Gastrocnemius medialis (tissue), 4 donors: Measurements from ENCODE around the gene HCFC1. TPM values are rescaled to one million over a fixed set of nuclear protein-coding genes. Genes with fewer than 3 reads are reported as not detected.

ENCODE experiments used
- ATAC-seq, 2 donors: fragments of 150-250 bp; one replicate each; pipeline ENCODE4 v1.9.1; 2016
- DNase-seq, 2 donors: peaks; one replicate each; pipeline ENCODE4 v3.0.0-alpha.2; 2019
- H3K27ac ChIP-seq, 4 donors: fragments of 200-600 bp; sonication (generic); 1 replicate in 1 of 4; 2 replicates in 3 of 4; pipeline ENCODE4 v1.5.1; 2016 to 2018; ENCODE audit warnings: mild to moderate bottlenecking in 2 of 4, moderate library complexity in 1 of 4
- H3K27me3 ChIP-seq, 3 donors: fragments of 200-600 bp; sonication (generic) in 2 of 3; 1 replicate in 1 of 3; 2 replicates in 2 of 3; pipeline versions ENCODE4 v1.5.1 to v1.6.0; 2016 to 2019; ENCODE audit warnings: mild to moderate bottlenecking in 1 of 3, moderate library complexity in 1 of 3
- H3K36me3 ChIP-seq, 2 donors: fragments of 200-600 bp; sonication (generic) in 1 of 2; one replicate each; pipeline ENCODE4 v1.5.1; 2017 to 2018
- H3K4me1 ChIP-seq, 2 donors: fragments of 200-600 bp; sonication (generic) in 1 of 2; one replicate each; pipeline ENCODE4 v1.5.1; 2016 to 2017; ENCODE audit warnings: mild to moderate bottlenecking in 2 of 2
- H3K4me3 ChIP-seq, 4 donors: fragments of 200-600 bp; sonication (generic) in 3 of 4; 1 replicate in 1 of 4; 2 replicates in 3 of 4; pipeline ENCODE4 v1.5.1; 2016 to 2019; ENCODE audit warnings: mild to moderate bottlenecking in 2 of 4
- H3K9me3 ChIP-seq, 3 donors: fragments of 200-600 bp; sonication (generic) in 2 of 3; 1 replicate in 1 of 3; 2 replicates in 2 of 3; pipeline ENCODE4 v1.5.1; 2016 to 2019
- POLR2A ChIP-seq, 2 donors: fragments of 450-650 bp; IDR thresholded peaks; one replicate each; pipeline ENCODE4 v1.6.1; 2017; ENCODE audit warnings: antibody characterized with exemption in 2 of 2, mild to moderate bottlenecking in 2 of 2, moderate library complexity in 2 of 2
- in situ Hi-C, 4 donors: fragments of 200-750 bp; cut with MboI; loops; one replicate each; pipeline versions ENCODE4 v1.15.0 to v1.8.0; 2017; ENCODE audit warnings: low sequenced_read_pairs in 4 of 4
- intact Hi-C: fragments of 100-400 bp; cut with DNase I; formaldehyde crosslinking; loops from one replicate; pipeline ENCODE4 v1.15.1; 2023; ENCODE audit warnings: low total_unique reads
- total RNA-seq, 4 donors: library from RNA; depleted of rRNA; stranded (reverse); fragments of >200 nt; gene quantifications; one replicate each; pipeline versions ENCODE4 v1.1.0 to v1.2.3, GENCODE V29; 2016
- TF ChIP-seq, protein P1 (sequence below), 5 experiments: fragments of 450-650 bp in 3 of 5; fragments of 200-600 bp in 2 of 5; sonication (generic) in 2 of 5; IDR thresholded peaks in 4 of 5; conservative IDR thresholded peaks in 1 of 5; 1 replicate in 4 of 5; 2 replicates in 1 of 5; pipeline ENCODE4 v1.5.1; 2016 to 2019; ENCODE audit warnings: antibody characterized with exemption in 5 of 5, mild to moderate bottlenecking in 3 of 5, moderate library complexity in 3 of 5

Gene HCFC1
- total RNA-seq, 4 donors from 2014 or later: 15.9 to 56.4 (median 51.8) TPM

DNA sequence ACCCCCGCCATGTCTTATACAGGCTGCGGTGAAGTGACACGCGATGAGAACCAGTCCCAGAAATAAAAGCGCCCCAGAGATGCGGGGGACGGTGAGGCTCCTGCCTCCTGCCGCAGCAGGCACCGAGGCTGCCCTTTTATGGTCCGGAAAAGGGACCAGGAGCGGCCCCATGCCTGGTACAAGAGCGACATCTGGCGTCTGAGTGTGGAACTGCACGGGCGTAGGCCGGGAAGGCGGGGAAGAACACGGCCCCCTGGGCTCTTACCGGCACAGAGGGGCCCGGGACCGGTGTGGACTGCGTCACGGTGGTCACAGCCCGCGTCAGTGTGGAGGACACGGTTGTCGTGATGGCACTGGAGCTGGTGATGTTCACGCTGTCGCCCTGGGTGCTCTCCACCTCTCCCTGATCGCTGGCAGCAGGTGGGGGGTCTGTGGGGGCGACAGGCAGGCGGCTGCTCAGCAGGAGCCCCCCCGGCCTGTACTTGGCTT, 18.2 kb downstream of the HCFC1 start:
- peak overlapping the region in 1 of 4 donors; percentile 59 for H3K27ac ChIP-seq
- peaks cover 0 to 80% of the 10 kb centered on the region in 2 donors for H3K36me3 ChIP-seq
- intact Hi-C loops (loop anchor here (1.0 to 10.0 kb wide), 3 partner anchors 30 to 999 kb away; partner anchors contain the start of gene PLXNB3), in situ Hi-C loops (loop anchor here in 3 of 4 donors (25.0 kb wide), 4 partner anchors 109 to 991 kb away; partner anchors contain the start of genes IDH3G (in 2 of the 3), SRPK3 (in 2 of the 3), SSR4 (in 2 of the 3) and G6PD (in 1 of the 3))
- ATAC-seq: peak; percentile 67 to 82
- H3K9me3 ChIP-seq: no peaks in the 10 kb centered on the region
- H3K4me1 ChIP-seq: no peaks in the 10 kb centered on the region
- DNase-seq: peak; percentile 32 to 60
- H3K27me3 ChIP-seq: no peaks in the 10 kb centered on the region
- no peak overlapping the region for H3K4me3 ChIP-seq
- TF ChIP-seq, protein P1, sequence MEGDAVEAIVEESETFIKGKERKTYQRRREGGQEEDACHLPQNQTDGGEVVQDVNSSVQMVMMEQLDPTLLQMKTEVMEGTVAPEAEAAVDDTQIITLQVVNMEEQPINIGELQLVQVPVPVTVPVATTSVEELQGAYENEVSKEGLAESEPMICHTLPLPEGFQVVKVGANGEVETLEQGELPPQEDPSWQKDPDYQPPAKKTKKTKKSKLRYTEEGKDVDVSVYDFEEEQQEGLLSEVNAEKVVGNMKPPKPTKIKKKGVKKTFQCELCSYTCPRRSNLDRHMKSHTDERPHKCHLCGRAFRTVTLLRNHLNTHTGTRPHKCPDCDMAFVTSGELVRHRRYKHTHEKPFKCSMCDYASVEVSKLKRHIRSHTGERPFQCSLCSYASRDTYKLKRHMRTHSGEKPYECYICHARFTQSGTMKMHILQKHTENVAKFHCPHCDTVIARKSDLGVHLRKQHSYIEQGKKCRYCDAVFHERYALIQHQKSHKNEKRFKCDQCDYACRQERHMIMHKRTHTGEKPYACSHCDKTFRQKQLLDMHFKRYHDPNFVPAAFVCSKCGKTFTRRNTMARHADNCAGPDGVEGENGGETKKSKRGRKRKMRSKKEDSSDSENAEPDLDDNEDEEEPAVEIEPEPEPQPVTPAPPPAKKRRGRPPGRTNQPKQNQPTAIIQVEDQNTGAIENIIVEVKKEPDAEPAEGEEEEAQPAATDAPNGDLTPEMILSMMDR (IDR thresholded peaks at IDR 0.05 in 4 of 5, conservative IDR thresholded peaks at IDR 0.05 in 1 of 5): peak; percentile 81 to 98 (median 97)
- TF ChIP-seq POLR2A (IDR thresholded peaks at IDR 0.05): no peak

DNA sequence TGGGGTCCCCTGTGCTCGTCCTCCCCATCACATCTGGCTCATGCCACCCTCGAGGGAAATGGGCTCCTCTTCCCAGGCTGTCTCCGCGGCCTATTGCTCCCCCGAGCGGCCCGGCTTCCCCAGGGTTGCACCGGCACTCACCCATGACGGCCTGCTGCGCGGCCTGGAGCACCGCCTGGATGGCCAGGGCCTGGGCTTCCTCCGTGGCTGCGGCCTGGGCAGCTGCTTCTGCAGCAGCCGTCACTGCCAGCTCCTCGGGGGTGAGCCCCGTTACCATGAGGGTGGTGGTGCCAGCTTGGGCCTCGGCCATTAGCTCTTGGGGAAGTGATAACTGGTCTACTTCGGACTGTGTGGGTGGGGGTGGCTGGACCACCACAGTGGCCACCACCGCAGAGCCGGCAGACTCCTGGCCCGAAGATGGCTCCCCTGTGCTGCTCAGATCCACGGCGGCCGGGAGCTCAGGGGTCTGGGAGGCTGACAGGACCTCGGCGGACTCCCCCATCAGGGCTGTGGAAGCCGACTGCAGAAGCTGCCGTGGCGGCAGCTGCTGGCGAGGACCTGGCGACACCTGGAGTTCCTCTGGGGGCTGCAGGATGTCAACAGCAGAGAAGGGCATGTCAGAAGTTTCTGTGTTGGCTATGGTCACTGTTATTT, 19.1 kb downstream of the HCFC1 start:
- intact Hi-C loops: loop anchor here (1.0 to 10.0 kb wide), 3 partner anchors 29 to 998 kb away; partner anchors contain the start of gene PLXNB3
- no peaks in the 10 kb centered on the region for H3K4me1 ChIP-seq
- DNase-seq: no peak

GRCh38 chrX:153951683-153952372, 19.8 kb downstream of the HCFC1 start:
- ATAC-seq (no peak), DNase-seq (no peak)
- H3K27me3 ChIP-seq: no peaks in the 10 kb centered on the region
- H3K36me3 ChIP-seq: peaks cover 0 to 66% of the 10 kb centered on the region in 2 donors
- H3K27ac ChIP-seq: no peak overlapping the region
- intact Hi-C loops: loop anchor here (2.0 to 10.0 kb wide), 2 partner anchors 187 to 997 kb away; partner anchors contain the start of gene PLXNB3
- in situ Hi-C loops: loop anchor here in 3 of 4 donors (25.0 kb wide), 4 partner anchors 110 to 990 kb away; partner anchors contain the start of genes IDH3G (in 2 of the 3), SRPK3 (in 2 of the 3), SSR4 (in 2 of the 3) and G6PD (in 1 of the 3)
- H3K9me3 ChIP-seq: no peaks in the 10 kb centered on the region
- no peaks in the 10 kb centered on the region for H3K4me1 ChIP-seq
- H3K4me3 ChIP-seq: no peak overlapping the region
- no peak for TF ChIP-seq POLR2A (IDR thresholded peaks at IDR 0.05)
- TF ChIP-seq, protein P1 (IDR thresholded peaks at IDR 0.05 in 4 of 5, conservative IDR thresholded peaks at IDR 0.05 in 1 of 5): no peak

More for the DNA sequence above, 19.1 kb downstream of the HCFC1 start:
- Histone ChIP-seq H3K9me3 (no peaks in the 10 kb centered on the region), H3K27me3 (no peaks in the 10 kb centered on the region), H3K4me3 (no peak overlapping the region), H3K36me3 (peaks cover 0 to 71% of the 10 kb centered on the region in 2 donors), H3K27ac (peak overlapping the region in 1 of 4 donors; percentile 59)
- no peak for ATAC-seq
- TF ChIP-seq, protein P1 (IDR thresholded peaks at IDR 0.05 in 4 of 5, conservative IDR thresholded peaks at IDR 0.05 in 1 of 5): no peak
- TF ChIP-seq POLR2A (IDR thresholded peaks at IDR 0.05): no peak
- in situ Hi-C loops: loop anchor here in 3 of 4 donors (25.0 kb wide), 4 partner anchors 110 to 990 kb away; partner anchors contain the start of genes IDH3G (in 2 of the 3), SRPK3 (in 2 of the 3), SSR4 (in 2 of the 3) and G6PD (in 1 of the 3)

DNA sequence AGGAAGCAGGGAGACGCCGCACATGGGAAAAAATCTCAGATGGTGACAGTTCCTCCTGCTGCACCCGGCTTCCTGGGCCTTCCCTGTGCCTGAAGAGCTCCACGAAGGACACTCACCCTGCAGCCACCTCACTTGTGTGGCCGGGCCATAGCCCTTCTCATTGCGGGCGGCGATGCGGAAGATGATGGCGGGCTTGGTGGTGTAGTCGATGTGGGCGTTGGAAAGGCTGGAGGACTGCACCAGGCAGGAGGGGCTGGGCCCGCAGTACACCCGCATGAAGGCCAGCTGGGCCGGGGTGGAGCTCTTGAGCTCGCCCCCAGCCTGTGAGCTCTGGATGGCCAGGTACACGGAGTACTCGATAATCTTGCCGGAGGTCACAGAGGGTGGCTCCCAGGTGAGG, 21.5 kb downstream of the HCFC1 start:
- TF ChIP-seq, protein P1 (IDR thresholded peaks at IDR 0.05 in 4 of 5, conservative IDR thresholded peaks at IDR 0.05 in 1 of 5): no peak
- no peak for DNase-seq
- Histone ChIP-seq H3K9me3 (no peaks in the 10 kb centered on the region), H3K4me3 (no peak overlapping the region), H3K27me3 (no peaks in the 10 kb centered on the region), H3K36me3 (peaks cover 0 to 58% of the 10 kb centered on the region in 2 donors), H3K4me1 (no peaks in the 10 kb centered on the region), H3K27ac (no peak overlapping the region)
- no peak for ATAC-seq
- in situ Hi-C loops: loop anchor here in 3 of 4 donors (25.0 kb wide), 4 partner anchors 112 to 988 kb away; partner anchors contain the start of genes IDH3G (in 2 of the 3), SRPK3 (in 2 of the 3), SSR4 (in 2 of the 3) and G6PD (in 1 of the 3)
- intact Hi-C loops: loop anchor here (10.0 kb wide), 1 partner anchor 995 kb away; no protein-coding TSS in a partner anchor
